Astrocyte (in vitro differentiated cells and primary cell): ENCODE data around the gene POLR1C. TPM values are rescaled to one million over a fixed set of nuclear protein-coding genes. Genes with fewer than 3 reads are reported as not detected.

Source experiments
- DNase-seq: peaks from one replicate; pipeline ENCODE4 v3.0.0-alpha.2; 2010; ENCODE audit warnings: low read depth
- FAIRE-seq: peaks from 2 replicates; lab custom pipeline; 2011; peaks lifted over from hg19 to GRCh38; lab: Jason Lieb, UNC
- H2AFZ ChIP-seq: 2 replicates; pipeline ENCODE4 v1.6.0; 2012; ENCODE audit warnings: low read depth, low read length, inconsistent platforms
- H3K27ac ChIP-seq: 2 replicates; pipeline ENCODE4 v1.5.1; 2011; ENCODE audit warnings: low read depth, low read length, inconsistent platforms
- H3K27me3 ChIP-seq: 2 replicates; pipeline ENCODE4 v1.6.0; 2011; ENCODE audit warnings: low read length, inconsistent platforms; ENCODE audit not compliant: insufficient read depth
- H3K36me3 ChIP-seq: 2 replicates; pipeline ENCODE4 v1.5.1; 2011; ENCODE audit warnings: low read length, inconsistent platforms; ENCODE audit not compliant: insufficient read depth
- H3K4me1 ChIP-seq: 2 replicates; pipeline ENCODE4 v1.5.1; 2011; ENCODE audit warnings: low read length, inconsistent platforms; ENCODE audit not compliant: insufficient read depth
- H3K4me2 ChIP-seq: 2 replicates; pipeline ENCODE4 v1.6.0; 2012; ENCODE audit warnings: low read length, inconsistent platforms
- H3K4me3 ChIP-seq: 2 replicates; pipeline ENCODE4 v1.5.1; 2011; ENCODE audit warnings: low read depth, mild to moderate bottlenecking, low read length, inconsistent platforms; ENCODE audit not compliant: insufficient read depth
- H3K79me2 ChIP-seq: 2 replicates; pipeline ENCODE4 v1.6.0; 2012; ENCODE audit warnings: mild to moderate bottlenecking, low read length, inconsistent platforms; ENCODE audit not compliant: insufficient read depth
- H3K9ac ChIP-seq: 2 replicates; pipeline ENCODE4 v1.6.0; 2012; ENCODE audit warnings: mild to moderate bottlenecking, low read length, inconsistent platforms
- H3K9me3 ChIP-seq: 2 replicates; pipeline ENCODE4 v1.5.1; 2012; ENCODE audit warnings: low read depth, mild to moderate bottlenecking, low read length, inconsistent platforms; ENCODE audit not compliant: insufficient read depth
- H4K20me1 ChIP-seq: 2 replicates; pipeline ENCODE4 v1.6.0; 2012; ENCODE audit warnings: low read length, inconsistent platforms; ENCODE audit not compliant: insufficient read depth
- H3K27ac Mint-ChIP-seq: one replicate; pipeline ENCODE4 v1.8.0; 2021; ENCODE audit warnings: mild to moderate bottlenecking, mixed read lengths; ENCODE audit not compliant: unreplicated experiment
- H3K27me3 Mint-ChIP-seq: one replicate; pipeline ENCODE4 v1.8.0; 2021; ENCODE audit warnings: low read depth, mixed read lengths; ENCODE audit not compliant: unreplicated experiment
- H3K36me3 Mint-ChIP-seq: one replicate; pipeline ENCODE4 v1.8.0; 2021; ENCODE audit warnings: low read depth, mixed read lengths; ENCODE audit not compliant: unreplicated experiment
- H3K4me1 Mint-ChIP-seq: one replicate; pipeline ENCODE4 v1.8.0; 2021; ENCODE audit warnings: low read depth, mixed read lengths; ENCODE audit not compliant: unreplicated experiment
- H3K4me3 Mint-ChIP-seq: one replicate; pipeline ENCODE4 v1.8.0; 2021; ENCODE audit warnings: mild to moderate bottlenecking, moderate library complexity, mixed read lengths; ENCODE audit not compliant: unreplicated experiment
- H3K9me3 Mint-ChIP-seq: one replicate; pipeline ENCODE4 v1.8.0; 2021; ENCODE audit warnings: mild to moderate bottlenecking, mixed read lengths; ENCODE audit not compliant: unreplicated experiment
- CTCF ChIP-seq: IDR thresholded peaks from 2 replicates; pipeline ENCODE4 v1.5.1; 2011; ENCODE audit warnings: low read depth, mild to moderate bottlenecking, inconsistent platforms, low read length, moderate library complexity; ENCODE audit not compliant: insufficient read depth
- EZH2 ChIP-seq: IDR thresholded peaks from 2 replicates; pipeline ENCODE4 v1.6.1; 2012; ENCODE audit warnings: mild to moderate bottlenecking, low read length, inconsistent platforms; ENCODE audit not compliant: insufficient read depth
- total RNA-seq: library from RNA; stranded (reverse); gene quantifications from 2 replicates; pipeline ENCODE4 v1.2.1, GENCODE V29; 2021

POLR1C gene
- total RNA-seq, 1 donor from 2014 or later, result 41.8 TPM

- H3K4me3 Mint-ChIP-seq, result peak overlapping the region; percentile 83
Measured at GRCh38 chr6:43508481-43509141, 8.3 kb upstream of the POLR1C start.

GRCh38 chr6:43509142-43509983, 7.5 kb upstream of the POLR1C start:
- H3K4me3 ChIP-seq, result peak overlapping the region; percentile 64
- H3K36me3 Mint-ChIP-seq, result peaks cover 10% of the 10 kb centered on the region
- H4K20me1 ChIP-seq, result peaks cover 43% of the 10 kb centered on the region
- H3K36me3 ChIP-seq, result peaks cover 16% of the 10 kb centered on the region
- H3K9me3 Mint-ChIP-seq, result no peaks in the 10 kb centered on the region
- peak overlapping the region; percentile 79 for H3K9ac ChIP-seq
- peaks cover 10% of the 10 kb centered on the region for H3K79me2 ChIP-seq
- H3K27me3 Mint-ChIP-seq, result peaks cover 19% of the 10 kb centered on the region
- no peaks in the 10 kb centered on the region for H3K9me3 ChIP-seq
- H2AFZ ChIP-seq, result peak overlapping the region; percentile 66
- peak overlapping the region; percentile 83 for H3K4me3 Mint-ChIP-seq
- no peaks in the 10 kb centered on the region for H3K27me3 ChIP-seq
- TF ChIP-seq EZH2 (peak; percentile 39), CTCF (no peak)
- H3K27ac ChIP-seq, result no peak overlapping the region
- H3K4me1 Mint-ChIP-seq, result peaks cover 2% of the 10 kb centered on the region
- H3K27ac Mint-ChIP-seq, result no peak overlapping the region
- peak overlapping the region; percentile 95 for H3K4me2 ChIP-seq
- no peak for DNase-seq
- FAIRE-seq, result no peak
- H3K4me1 ChIP-seq, result peaks cover 11% of the 10 kb centered on the region

More at GRCh38 chr6:43508481-43509141, 8.3 kb upstream of the POLR1C start:
- Histone ChIP-seq H3K4me2 (no peak overlapping the region), H3K27me3 (no peaks in the 10 kb centered on the region), H3K9me3 (no peaks in the 10 kb centered on the region), H2AFZ (no peak overlapping the region), H4K20me1 (peaks cover 38% of the 10 kb centered on the region), H3K79me2 (peaks cover 4% of the 10 kb centered on the region), H3K4me3 (no peak overlapping the region), H3K9ac (no peak overlapping the region), H3K4me1 (peaks cover 11% of the 10 kb centered on the region), H3K36me3 (peaks cover 16% of the 10 kb centered on the region), H3K27ac (no peak overlapping the region)
- no peaks in the 10 kb centered on the region for H3K9me3 Mint-ChIP-seq
- H3K27me3 Mint-ChIP-seq, result peaks cover 19% of the 10 kb centered on the region
- H3K4me1 Mint-ChIP-seq, result no peaks in the 10 kb centered on the region
- FAIRE-seq (no peak), DNase-seq (no peak)
- TF ChIP-seq EZH2 (no peak), CTCF (no peak)
- H3K36me3 Mint-ChIP-seq, result peaks cover 14% of the 10 kb centered on the region
- H3K27ac Mint-ChIP-seq, result no peak overlapping the region
